ENCODE results near the gene RRP15. TPM values are rescaled to one million over a fixed set of nuclear protein-coding genes. Genes with fewer than 3 reads are reported as not detected.
A peak's percentile ranks its signal among the peaks of the same experiment; 100 is the strongest.

The RRP15 gene
- total and polyA plus RNA-seq, 2 of the 13 experiments (the other 11 are each of a cell fraction or from before 2014, with no cell fraction given): 2.1 to 37.5 TPM

DNA sequence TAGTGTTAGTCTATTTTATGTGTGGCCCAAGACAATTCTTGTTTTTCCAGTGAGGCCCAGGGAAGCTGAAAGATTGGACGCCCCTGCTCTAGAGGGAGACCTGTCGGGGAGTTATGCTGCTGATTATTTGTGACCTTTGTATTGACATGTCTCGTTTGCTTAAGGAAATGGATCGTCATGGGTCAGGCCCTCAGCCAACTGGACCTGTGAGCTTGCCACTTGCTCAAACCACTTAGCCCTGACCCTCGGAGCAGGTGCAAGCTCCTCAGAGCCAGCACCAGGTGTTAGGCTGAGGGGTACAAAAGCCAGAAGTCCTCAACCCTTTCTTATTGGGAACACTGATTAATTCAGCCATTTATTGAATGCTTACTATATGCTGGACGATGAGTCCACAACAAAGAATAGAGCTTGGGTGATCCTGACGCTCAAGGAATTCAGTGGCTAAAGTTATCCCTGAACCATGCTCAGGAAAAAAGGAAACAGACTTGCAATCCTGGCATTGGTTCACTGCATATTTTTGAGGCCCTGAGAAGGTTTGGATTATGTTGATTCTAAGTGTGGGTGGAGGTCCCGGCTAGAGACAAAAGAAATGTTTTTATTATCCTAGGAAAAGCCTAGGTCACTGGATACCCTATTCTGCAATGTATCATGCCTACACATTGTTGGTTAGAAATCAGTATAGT, 79.1 kb downstream of the RRP15 start (continued):
- TF ChIP-seq JUND (CRISPR knock-in tag; IDR thresholded peaks at IDR 0.05) (no peak), ZNF672 (CRISPR knock-in tag; IDR thresholded peaks at IDR 0.05) (no peak), FOXA3 (CRISPR knock-in tag; IDR thresholded peaks at IDR 0.05) (peak; percentile 22; the same call in 1 of the 2 replicates), ZFP37 (CRISPR knock-in tag; IDR thresholded peaks at IDR 0.05; ENCODE audit: borderline replicate concordance) (no peak), ZNF761 (CRISPR knock-in tag; conservative IDR thresholded peaks at IDR 0.05) (no peak), HIVEP1 (CRISPR knock-in tag; IDR thresholded peaks at IDR 0.05) (no peak)
- TF ChIP-seq, protein P1, sequence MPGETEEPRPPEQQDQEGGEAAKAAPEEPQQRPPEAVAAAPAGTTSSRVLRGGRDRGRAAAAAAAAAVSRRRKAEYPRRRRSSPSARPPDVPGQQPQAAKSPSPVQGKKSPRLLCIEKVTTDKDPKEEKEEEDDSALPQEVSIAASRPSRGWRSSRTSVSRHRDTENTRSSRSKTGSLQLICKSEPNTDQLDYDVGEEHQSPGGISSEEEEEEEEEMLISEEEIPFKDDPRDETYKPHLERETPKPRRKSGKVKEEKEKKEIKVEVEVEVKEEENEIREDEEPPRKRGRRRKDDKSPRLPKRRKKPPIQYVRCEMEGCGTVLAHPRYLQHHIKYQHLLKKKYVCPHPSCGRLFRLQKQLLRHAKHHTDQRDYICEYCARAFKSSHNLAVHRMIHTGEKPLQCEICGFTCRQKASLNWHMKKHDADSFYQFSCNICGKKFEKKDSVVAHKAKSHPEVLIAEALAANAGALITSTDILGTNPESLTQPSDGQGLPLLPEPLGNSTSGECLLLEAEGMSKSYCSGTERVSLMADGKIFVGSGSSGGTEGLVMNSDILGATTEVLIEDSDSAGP (CRISPR knock-in tag; IDR thresholded peaks at IDR 0.05; ENCODE audit: borderline replicate concordance): no peak
- TF ChIP-seq, protein P2, sequence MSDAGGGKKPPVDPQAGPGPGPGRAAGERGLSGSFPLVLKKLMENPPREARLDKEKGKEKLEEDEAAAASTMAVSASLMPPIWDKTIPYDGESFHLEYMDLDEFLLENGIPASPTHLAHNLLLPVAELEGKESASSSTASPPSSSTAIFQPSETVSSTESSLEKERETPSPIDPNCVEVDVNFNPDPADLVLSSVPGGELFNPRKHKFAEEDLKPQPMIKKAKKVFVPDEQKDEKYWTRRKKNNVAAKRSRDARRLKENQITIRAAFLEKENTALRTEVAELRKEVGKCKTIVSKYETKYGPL (CRISPR knock-in tag; IDR thresholded peaks at IDR 0.05): no peak

DNA sequence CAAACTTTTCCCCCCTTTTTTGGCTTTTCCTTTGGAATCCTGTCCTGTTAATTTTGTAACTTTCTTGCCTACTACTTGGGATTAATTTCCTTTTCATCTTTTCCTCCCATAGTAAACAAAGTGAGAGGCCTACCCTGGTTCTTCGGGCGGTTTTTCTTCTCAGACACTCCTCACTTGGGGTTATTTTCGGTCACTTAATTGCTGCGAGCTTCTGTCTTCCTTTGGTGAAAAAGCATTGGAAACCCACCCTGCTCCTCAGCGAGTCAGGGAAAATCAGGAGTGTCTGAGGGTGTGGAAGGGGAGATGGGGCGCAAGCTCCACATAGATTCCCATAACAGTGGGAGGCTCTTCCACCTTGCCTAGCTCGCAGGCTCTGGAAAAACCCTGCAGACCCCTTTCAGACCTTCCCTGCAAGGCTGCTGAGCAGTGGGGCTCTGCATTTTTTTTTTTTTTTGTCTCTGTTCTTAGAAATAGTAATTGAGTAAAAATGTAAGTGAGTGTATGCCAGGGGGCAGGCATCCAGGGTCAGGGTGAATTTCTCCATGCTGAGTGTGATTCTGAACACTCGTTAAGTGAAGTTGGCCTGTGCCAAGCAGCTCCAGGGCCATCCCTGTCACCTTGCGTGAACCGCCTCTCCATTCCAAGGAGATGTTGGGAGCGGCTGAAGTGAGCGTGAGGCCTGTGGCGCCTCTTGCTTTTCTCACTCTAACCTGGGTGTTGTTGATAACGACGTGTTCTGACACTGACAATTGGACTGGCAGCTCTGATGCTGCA, 80.3 kb downstream of the RRP15 start:
- H3K79me2 ChIP-seq (ENCODE audit: insufficient read depth, low read length): no peaks in the 10 kb centered on the region
- no TSS peak for BruUV-seq (replicated peaks)
- FAIRE-seq (no peak), ATAC-seq (no peak), DNase-seq (ENCODE audit: low spot score) (no peak)
- in situ Hi-C loops (cut with HindIII; ENCODE audit: extremely low pct_ligation_motif_present, low pct_unique_long_range_greater_than_20kb) (loop anchor here (25.0 kb wide), 1 partner anchor 947 kb away; no protein-coding TSS in a partner anchor), intact Hi-C loops (cut with micrococcal nuclease; ENCODE audit: unreplicated experiment) (no loop called here)
- H3K4me2 ChIP-seq (ENCODE audit: low read depth, low read length): no peak overlapping the region
- H3K27me3 ChIP-seq (ENCODE audit: control insufficient read depth in 1 of 2, insufficient read depth in 2 of 2, low read length in 2 of 2): no peaks in the 10 kb centered on the region
- no peak overlapping the region for H3K9ac ChIP-seq (ENCODE audit: insufficient read depth, low read depth, low read length)
- H4K20me1 ChIP-seq (ENCODE audit: insufficient read depth, low read length): no peaks in the 10 kb centered on the region
- no peak for TF ChIP-seq ZNF557 (CRISPR knock-in tag; IDR thresholded peaks at IDR 0.05)
- TF ChIP-seq, protein P3, sequence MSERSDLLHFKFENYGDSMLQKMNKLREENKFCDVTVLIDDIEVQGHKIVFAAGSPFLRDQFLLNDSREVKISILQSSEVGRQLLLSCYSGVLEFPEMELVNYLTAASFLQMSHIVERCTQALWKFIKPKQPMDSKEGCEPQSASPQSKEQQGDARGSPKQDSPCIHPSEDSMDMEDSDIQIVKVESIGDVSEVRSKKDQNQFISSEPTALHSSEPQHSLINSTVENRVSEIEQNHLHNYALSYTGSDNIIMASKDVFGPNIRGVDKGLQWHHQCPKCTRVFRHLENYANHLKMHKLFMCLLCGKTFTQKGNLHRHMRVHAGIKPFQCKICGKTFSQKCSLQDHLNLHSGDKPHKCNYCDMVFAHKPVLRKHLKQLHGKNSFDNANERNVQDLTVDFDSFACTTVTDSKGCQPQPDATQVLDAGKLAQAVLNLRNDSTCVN (CRISPR knock-in tag; IDR thresholded peaks at IDR 0.05; ENCODE audit: borderline replicate concordance): no peak
- no peak overlapping the region for H2AFZ ChIP-seq (ENCODE audit: low read length)
- POLR2A ChIA-PET: no interaction called here
- 91% methylated on average over 13 of the region's 15 CpGs for WGBS (ENCODE audit: low lambda C conversion rate)
- no peak overlapping the region for H3K4me3 ChIP-seq (replicated peaks in 1 of 3; ENCODE audit: insufficient read depth in 1 of 3, low read depth in 2 of 3, low read length in 3 of 3)
- H3K36me3 ChIP-seq (replicated peaks in 1 of 2; ENCODE audit: control insufficient read depth in 1 of 2, insufficient read depth in 2 of 2, low read length in 2 of 2): no peaks in the 10 kb centered on the region
- H3K27ac ChIP-seq (ENCODE audit: extremely low read length, insufficient read depth, low read length): no peak overlapping the region
- CTCF ChIA-PET (ENCODE audit: low intra/inter-chr PET ratio, low total read pairs): no interaction called here
- H3K4me1 ChIP-seq (ENCODE audit: insufficient read depth, low read length): peaks cover 57% of the 10 kb centered on the region
- H3K9me3 ChIP-seq (ENCODE audit: low read length): no peaks in the 10 kb centered on the region

Measured in HepG2 (cell line).